Measurements from ENCODE around the gene MOB1A. TPM values are rescaled to one million over a fixed set of nuclear protein-coding genes. Genes with fewer than 3 reads are reported as not detected.

Gene MOB1A
- total RNA-seq, 1 donor from 2014 or later, result 81.0 TPM

DNA sequence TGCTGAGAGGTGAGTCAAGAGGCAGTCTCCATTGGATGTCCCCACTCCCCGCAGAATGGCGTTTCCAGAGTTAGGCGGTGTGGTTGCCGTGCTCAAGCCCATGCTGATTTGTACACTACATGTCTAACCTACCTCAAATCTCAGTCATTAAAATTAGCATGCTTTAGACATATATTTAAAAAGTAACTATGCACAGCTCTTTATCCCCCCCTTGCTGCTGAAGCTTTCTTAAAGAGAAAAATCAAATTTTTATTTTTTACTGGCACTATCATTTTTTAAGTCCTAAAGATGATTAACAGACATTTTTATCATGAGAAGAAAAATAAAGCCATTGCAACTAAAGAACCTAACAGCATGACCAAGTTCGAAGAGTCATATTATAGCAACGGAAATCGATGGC is 73.8 kb downstream of the MOB1A start:
- H3K9me3 Mint-ChIP-seq (ENCODE audit: low read depth), result no peaks in the 10 kb centered on the region
- no peaks in the 10 kb centered on the region for H3K4me1 Mint-ChIP-seq (ENCODE audit: low read depth)
- H3K27ac Mint-ChIP-seq (ENCODE audit: unreplicated experiment), result no peak overlapping the region
- no peak overlapping the region for H3K4me3 Mint-ChIP-seq (ENCODE audit: unreplicated experiment)
- TF ChIP-seq, protein P1, sequence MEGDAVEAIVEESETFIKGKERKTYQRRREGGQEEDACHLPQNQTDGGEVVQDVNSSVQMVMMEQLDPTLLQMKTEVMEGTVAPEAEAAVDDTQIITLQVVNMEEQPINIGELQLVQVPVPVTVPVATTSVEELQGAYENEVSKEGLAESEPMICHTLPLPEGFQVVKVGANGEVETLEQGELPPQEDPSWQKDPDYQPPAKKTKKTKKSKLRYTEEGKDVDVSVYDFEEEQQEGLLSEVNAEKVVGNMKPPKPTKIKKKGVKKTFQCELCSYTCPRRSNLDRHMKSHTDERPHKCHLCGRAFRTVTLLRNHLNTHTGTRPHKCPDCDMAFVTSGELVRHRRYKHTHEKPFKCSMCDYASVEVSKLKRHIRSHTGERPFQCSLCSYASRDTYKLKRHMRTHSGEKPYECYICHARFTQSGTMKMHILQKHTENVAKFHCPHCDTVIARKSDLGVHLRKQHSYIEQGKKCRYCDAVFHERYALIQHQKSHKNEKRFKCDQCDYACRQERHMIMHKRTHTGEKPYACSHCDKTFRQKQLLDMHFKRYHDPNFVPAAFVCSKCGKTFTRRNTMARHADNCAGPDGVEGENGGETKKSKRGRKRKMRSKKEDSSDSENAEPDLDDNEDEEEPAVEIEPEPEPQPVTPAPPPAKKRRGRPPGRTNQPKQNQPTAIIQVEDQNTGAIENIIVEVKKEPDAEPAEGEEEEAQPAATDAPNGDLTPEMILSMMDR (IDR thresholded peaks at IDR 0.05), result peak; percentile 73
- peaks cover 14% of the 10 kb centered on the region for H3K36me3 Mint-ChIP-seq (ENCODE audit: low read depth)
- DNase-seq (ENCODE audit: low spot score), result no peak
- H3K27me3 Mint-ChIP-seq (ENCODE audit: low read depth), result no peaks in the 10 kb centered on the region

DNA sequence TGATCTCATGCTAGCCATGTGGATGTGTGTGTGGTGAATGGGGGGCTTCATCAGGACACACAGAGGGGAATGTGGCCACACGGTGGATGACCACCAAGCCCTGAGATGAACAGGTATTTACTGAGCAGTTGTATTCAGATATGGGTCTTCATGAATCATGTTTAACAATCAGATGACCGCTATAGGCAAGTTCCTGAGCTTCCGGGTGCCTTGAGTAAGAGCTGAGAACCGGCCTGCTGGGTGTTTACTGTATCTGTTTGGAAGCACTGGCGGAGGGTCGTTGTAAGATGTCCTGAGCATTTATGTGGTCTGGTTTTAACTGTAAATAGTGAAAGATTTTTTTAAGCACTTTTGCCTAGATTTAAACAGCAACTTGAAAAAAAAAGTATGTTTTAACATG is 74.9 kb downstream of the MOB1A start:
- DNase-seq (ENCODE audit: low spot score), result no peak
- H3K9me3 Mint-ChIP-seq (ENCODE audit: low read depth), result no peaks in the 10 kb centered on the region
- TF ChIP-seq, protein P1 (IDR thresholded peaks at IDR 0.05), result no peak
- H3K4me3 Mint-ChIP-seq (ENCODE audit: unreplicated experiment), result no peak overlapping the region
- no peaks in the 10 kb centered on the region for H3K27me3 Mint-ChIP-seq (ENCODE audit: low read depth)
- H3K4me1 Mint-ChIP-seq (ENCODE audit: low read depth), result no peaks in the 10 kb centered on the region
- H3K27ac Mint-ChIP-seq (ENCODE audit: unreplicated experiment), result no peak overlapping the region
- peaks cover 19% of the 10 kb centered on the region for H3K36me3 Mint-ChIP-seq (ENCODE audit: low read depth)

Other genes with a start within 250 kb of the MOB1A start
- 13.1 to 32.2 TPM (median 31.8 TPM) in 3 replicates for gene TET3, start 194.0 kb downstream of the MOB1A start, total RNA-seq
- 27.4 to 46.4 TPM (median 27.8 TPM) in 3 replicates for gene BOLA3, start 31.0 kb downstream of the MOB1A start, total RNA-seq
- gene MTHFD2, start 19.7 kb upstream of the MOB1A start, total RNA-seq, result 74.0 to 366 TPM (median 363 TPM) in 3 replicates
- 0.65 to 2.2 TPM (median 1.2 TPM) in 3 replicates for gene SLC4A5, start 164.5 kb upstream of the MOB1A start, total RNA-seq
- gene DCTN1, start 201.4 kb upstream of the MOB1A start, total RNA-seq, result 157 to 167 TPM (median 161 TPM) in 3 replicates
- 1.3 to 3.4 TPM (median 1.5 TPM) in 3 replicates for gene C2orf81, start 242.7 kb upstream of the MOB1A start, total RNA-seq
- 10.4 to 11.2 TPM (median 11.0 TPM) in 3 replicates for gene WDR54, start 242.9 kb upstream of the MOB1A start, total RNA-seq